ENCODE results near the gene PMVK. TPM values are rescaled to one million over a fixed set of nuclear protein-coding genes. Genes with fewer than 3 reads are reported as not detected.

The PMVK gene
- total RNA-seq, 3 donors from 2014 or later (not counting 1 experiment from before 2014, with no cell fraction given) = 9.0 to 12.1 (median 11.0) TPM

DNA sequence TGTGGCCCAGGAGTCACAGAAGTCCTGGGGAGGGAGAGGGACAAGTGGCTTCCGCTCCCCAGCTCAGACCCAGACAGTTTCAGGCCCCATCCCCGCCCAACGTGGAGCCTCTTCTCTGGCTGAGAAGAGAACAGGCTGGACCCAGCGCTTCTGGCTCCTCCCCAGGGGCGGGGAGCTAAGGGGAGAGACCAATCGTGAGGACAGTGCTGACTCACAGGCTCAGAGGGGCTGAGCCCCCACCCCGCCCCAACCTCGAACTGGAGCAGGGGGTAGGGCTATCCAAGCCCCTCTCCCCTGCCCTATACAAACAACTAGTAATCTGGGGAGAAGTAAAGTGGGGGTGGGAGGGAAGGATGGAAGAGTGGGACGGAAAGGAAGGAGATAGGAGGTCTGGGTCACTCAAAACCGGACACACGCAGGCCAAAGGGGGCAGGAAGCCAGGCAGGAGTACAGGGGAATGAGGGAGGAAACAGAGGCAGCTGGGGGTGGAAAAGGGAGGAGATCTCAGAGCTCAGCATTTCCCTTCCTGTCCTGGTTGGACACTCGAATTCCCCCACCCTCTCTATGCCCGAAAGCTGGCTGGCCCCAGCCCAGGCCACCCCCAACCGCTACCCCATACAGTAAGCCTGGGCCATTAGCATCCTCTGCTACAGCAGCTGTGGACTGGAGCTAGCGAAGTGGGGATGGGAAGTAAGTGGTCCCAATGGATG is 34.3 kb upstream of the PMVK start, which contains the start of gene SHC1:
Gene SHC1 (minus strand): TSS at position 117 of the 710 bp plus-strand sequence. CDS start 221 bp downstream, outside the sequence.
- Mint-ChIP-seq H3K36me3 (no peaks in the 10 kb centered on the region), H3K27ac (peak within 1 kb of the TSS in 1 of 2 donors; percentile 67)

GRCh38 chr1:154969860-154970452 is 33.4 kb upstream of the PMVK start:
- Histone ChIP-seq H3K4me3 (ENCODE audit: low read length) (no peak overlapping the region), H3K4me1 (ENCODE audit: control insufficient read depth, insufficient read depth, low read length) (peaks cover 33% of the 10 kb centered on the region), H3K9me3 (ENCODE audit: control insufficient read depth, insufficient read depth, low read length) (no peaks in the 10 kb centered on the region), H3K36me3 (ENCODE audit: control insufficient read depth, insufficient read depth, low read length) (peaks cover 35% of the 10 kb centered on the region), H3K27me3 (ENCODE audit: control insufficient read depth, insufficient read depth, low read length) (no peaks in the 10 kb centered on the region), H3K27ac (ENCODE audit: low read length) (no peak overlapping the region)
- H3K4me3 Mint-ChIP-seq = no peak overlapping the region
- ATAC-seq (no peak), DNase-seq (no peak)
- H3K9me3 Mint-ChIP-seq = no peaks in the 10 kb centered on the region
- intact Hi-C loops (cut with micrococcal nuclease) = loop anchor here (5.0 kb wide), 2 partner anchors 33 to 92 kb away; partner anchors contain the start of genes EFNA4 and PMVK
- WGBS (ENCODE audit: insufficient coverage) = 70% methylated on average over 18 of the region's 22 CpGs
- H3K36me3 Mint-ChIP-seq = no peaks in the 10 kb centered on the region
- H3K27me3 Mint-ChIP-seq (ENCODE audit: low read depth in 2 of 2) = no peaks in the 10 kb centered on the region
- TF ChIP-seq, protein P1, sequence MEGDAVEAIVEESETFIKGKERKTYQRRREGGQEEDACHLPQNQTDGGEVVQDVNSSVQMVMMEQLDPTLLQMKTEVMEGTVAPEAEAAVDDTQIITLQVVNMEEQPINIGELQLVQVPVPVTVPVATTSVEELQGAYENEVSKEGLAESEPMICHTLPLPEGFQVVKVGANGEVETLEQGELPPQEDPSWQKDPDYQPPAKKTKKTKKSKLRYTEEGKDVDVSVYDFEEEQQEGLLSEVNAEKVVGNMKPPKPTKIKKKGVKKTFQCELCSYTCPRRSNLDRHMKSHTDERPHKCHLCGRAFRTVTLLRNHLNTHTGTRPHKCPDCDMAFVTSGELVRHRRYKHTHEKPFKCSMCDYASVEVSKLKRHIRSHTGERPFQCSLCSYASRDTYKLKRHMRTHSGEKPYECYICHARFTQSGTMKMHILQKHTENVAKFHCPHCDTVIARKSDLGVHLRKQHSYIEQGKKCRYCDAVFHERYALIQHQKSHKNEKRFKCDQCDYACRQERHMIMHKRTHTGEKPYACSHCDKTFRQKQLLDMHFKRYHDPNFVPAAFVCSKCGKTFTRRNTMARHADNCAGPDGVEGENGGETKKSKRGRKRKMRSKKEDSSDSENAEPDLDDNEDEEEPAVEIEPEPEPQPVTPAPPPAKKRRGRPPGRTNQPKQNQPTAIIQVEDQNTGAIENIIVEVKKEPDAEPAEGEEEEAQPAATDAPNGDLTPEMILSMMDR (IDR thresholded peaks at IDR 0.05) = no peak
- H3K27ac Mint-ChIP-seq = peak overlapping the region in 1 of 2 donors; percentile 67
- H3K4me1 Mint-ChIP-seq = peaks cover 20 to 41% of the 10 kb centered on the region in 2 donors

More for the DNA sequence above, 34.3 kb upstream of the PMVK start, which contains the start of gene SHC1:
- intact Hi-C loops (cut with micrococcal nuclease) = loop anchor here (5.0 kb wide), 2 partner anchors 33 to 92 kb away; partner anchors contain the start of genes EFNA4 and PMVK
- H3K27ac ChIP-seq (ENCODE audit: low read length) = no peak within 1 kb of the TSS
- WGBS (ENCODE audit: insufficient coverage) = 41% methylated on average over 10 of the region's 15 CpGs
- no peaks in the 10 kb centered on the region for H3K27me3 ChIP-seq (ENCODE audit: control insufficient read depth, insufficient read depth, low read length)
- H3K9me3 ChIP-seq (ENCODE audit: control insufficient read depth, insufficient read depth, low read length) = no peaks in the 10 kb centered on the region
- peaks cover 36% of the 10 kb centered on the region for H3K4me1 ChIP-seq (ENCODE audit: control insufficient read depth, insufficient read depth, low read length)
- DNase-seq (no peak), ATAC-seq (no peak)
- H3K36me3 ChIP-seq (ENCODE audit: control insufficient read depth, insufficient read depth, low read length) = peaks cover 29% of the 10 kb centered on the region
- Mint-ChIP-seq H3K4me1 (peaks cover 20 to 37% of the 10 kb centered on the region in 2 donors), H3K4me3 (peak within 1 kb of the TSS; percentile 49), H3K27me3 (ENCODE audit: low read depth in 2 of 2) (no peaks in the 10 kb centered on the region), H3K9me3 (no peaks in the 10 kb centered on the region)
- TF ChIP-seq, protein P1 (IDR thresholded peaks at IDR 0.05) = no peak
- no peak within 1 kb of the TSS for H3K4me3 ChIP-seq (ENCODE audit: low read length)

GRCh38 chr1:154969246-154969645 is 32.7 kb upstream of the PMVK start:
- DNase-seq (no peak), ATAC-seq (no peak)
- intact Hi-C loops (cut with micrococcal nuclease) = no loop called here
- Mint-ChIP-seq H3K27ac (peak overlapping the region in 1 of 2 donors; percentile 67), H3K4me1 (peaks cover 20 to 41% of the 10 kb centered on the region in 2 donors), H3K36me3 (no peaks in the 10 kb centered on the region), H3K27me3 (ENCODE audit: low read depth in 2 of 2) (no peaks in the 10 kb centered on the region), H3K9me3 (no peaks in the 10 kb centered on the region), H3K4me3 (peak overlapping the region; percentile 47)
- peaks cover 31% of the 10 kb centered on the region for H3K4me1 ChIP-seq (ENCODE audit: control insufficient read depth, insufficient read depth, low read length)
- TF ChIP-seq, protein P1 (IDR thresholded peaks at IDR 0.05) = no peak
- 83% methylated on average over 2 of the region's 5 CpGs for WGBS (ENCODE audit: insufficient coverage)
- H3K4me3 ChIP-seq (ENCODE audit: low read length) = no peak overlapping the region
- no peaks in the 10 kb centered on the region for H3K27me3 ChIP-seq (ENCODE audit: control insufficient read depth, insufficient read depth, low read length)
- no peaks in the 10 kb centered on the region for H3K9me3 ChIP-seq (ENCODE audit: control insufficient read depth, insufficient read depth, low read length)
- H3K27ac ChIP-seq (ENCODE audit: low read length) = no peak overlapping the region
- H3K36me3 ChIP-seq (ENCODE audit: control insufficient read depth, insufficient read depth, low read length) = peaks cover 40% of the 10 kb centered on the region

All from natural killer cell (primary cell).